NCI-H2107 treated with DMSO at 0.1 percent for 48 hours (cell line): ENCODE results near the gene SLC9A9.

Experiments used
- DNase-seq: peaks from one replicate; lab custom pipeline; 2025; ENCODE audit not compliant: unreplicated experiment; lab: John Stamatoyannopoulos, UW

SLC9A9 gene

GRCh38 chr3:143763564-143764162 is 84.6 kb downstream of the SLC9A9 start:
- no peak for DNase-seq

GRCh38 chr3:143757691-143758090 is 90.6 kb downstream of the SLC9A9 start:
- DNase-seq: no peak

GRCh38 chr3:143755978-143756377 is 92.3 kb downstream of the SLC9A9 start:
- no peak for DNase-seq

- DNase-seq: no peak
These were observed 94.2 kb downstream of the SLC9A9 start for GRCh38 chr3:143754090-143754489.

GRCh38 chr3:143753456-143753855 is 94.8 kb downstream of the SLC9A9 start:
- DNase-seq: no peak

- DNase-seq: no peak
These were observed 95.3 kb downstream of the SLC9A9 start for GRCh38 chr3:143753006-143753405.

GRCh38 chr3:143751643-143752178 is 96.6 kb downstream of the SLC9A9 start:
- no peak for DNase-seq

- no peak for DNase-seq
These were observed 97.4 kb downstream of the SLC9A9 start for GRCh38 chr3:143750841-143751240.

GRCh38 chr3:143749926-143750325 is 98.3 kb downstream of the SLC9A9 start:
- no peak for DNase-seq

GRCh38 chr3:143737065-143737464 is 111.2 kb downstream of the SLC9A9 start:
- DNase-seq: no peak

GRCh38 chr3:143736205-143736997 is 111.9 kb downstream of the SLC9A9 start:
- no peak for DNase-seq

- no peak for DNase-seq
These were observed 116.5 kb downstream of the SLC9A9 start for GRCh38 chr3:143731776-143732175.

GRCh38 chr3:143731320-143731719 is 116.9 kb downstream of the SLC9A9 start:
- no peak for DNase-seq

GRCh38 chr3:143727391-143727790 is 120.9 kb downstream of the SLC9A9 start:
- DNase-seq: no peak

GRCh38 chr3:143726727-143727126 is 121.5 kb downstream of the SLC9A9 start:
- DNase-seq: no peak

- peak; percentile 28 for DNase-seq
These were observed 127.9 kb downstream of the SLC9A9 start for GRCh38 chr3:143720381-143720780.

- DNase-seq: peak; percentile 16
These were observed 129.8 kb downstream of the SLC9A9 start for GRCh38 chr3:143718463-143718862.

- DNase-seq: no peak
These were observed 131.5 kb downstream of the SLC9A9 start for GRCh38 chr3:143716731-143717130.

- no peak for DNase-seq
These were observed 135.7 kb downstream of the SLC9A9 start for GRCh38 chr3:143712522-143712921.

GRCh38 chr3:143707848-143708247 is 140.4 kb downstream of the SLC9A9 start:
- no peak for DNase-seq

GRCh38 chr3:143700431-143700975 is 147.8 kb downstream of the SLC9A9 start:
- no peak for DNase-seq

GRCh38 chr3:143699424-143699823 is 148.8 kb downstream of the SLC9A9 start:
- DNase-seq: no peak
